IMR-90 (cell line): ENCODE results near the gene MARCHF2. TPM values are rescaled to one million over a fixed set of nuclear protein-coding genes. Genes with fewer than 3 reads are reported as not detected.
A peak's percentile ranks its signal among the peaks of the same experiment; 100 is the strongest.

Experiments used
- ATAC-seq: fragments of 200-7000 bp; cut with Tn5 transposase; 2 replicates; pipeline ENCODE4 v1.9.1; 2020; ENCODE audit warnings: low read depth, mild to moderate bottlenecking, moderate library complexity
- BruUV-seq: library from RNA; stranded (reverse); fragments of 400-500 nt; replicated peaks from 2 replicates; lab custom pipeline; 2021; lab: Mats Ljungman, UMichigan
- CTCF ChIA-PET: fragments of 300-600 bp; formaldehyde crosslinking; extraction: SDS; loops from one replicate; lab custom pipeline; 2021; ENCODE audit warnings: antibody characterized with exemption; lab: Yijun Ruan, JAX
- POLR2A ChIA-PET: fragments of 300-600 bp; sonication (Branson Sonifier 250); formaldehyde crosslinking; loops from one replicate; lab custom pipeline; 2022; ENCODE audit warnings: antibody characterized with exemption; ENCODE audit not compliant: unreplicated experiment; lab: Charles Lee
- DNase-seq: peaks from one replicate; pipeline ENCODE4 v3.0.0; 2013
- H2AFZ ChIP-seq: replicated peaks from 2 replicates; pipeline ENCODE3; 2013; ENCODE audit warnings: low read length, mild to moderate bottlenecking; ENCODE audit not compliant: poor library complexity
- H2AK5ac ChIP-seq: 2 replicates; pipeline ENCODE4 v1.6.1; 2013; ENCODE audit warnings: low read depth, low read length, inconsistent platforms
- H2AK9ac ChIP-seq: replicated peaks from 2 replicates; pipeline ENCODE3; 2013; ENCODE audit warnings: mild to moderate bottlenecking, low read depth, low read length, moderate library complexity; ENCODE audit not compliant: poor library complexity
- H2BK120ac ChIP-seq: 2 replicates; pipeline ENCODE4 v1.6.1; 2013; ENCODE audit warnings: low read depth, low read length, inconsistent platforms
- H2BK15ac ChIP-seq: 3 replicates; pipeline ENCODE4 v1.6.1; 2013; ENCODE audit warnings: low read depth, low read length, inconsistent platforms
- H2BK20ac ChIP-seq: 2 replicates; pipeline ENCODE4 v1.6.1; 2013; ENCODE audit warnings: low read depth, mild to moderate bottlenecking, inconsistent platforms, low read length, moderate library complexity
- H2BK5ac ChIP-seq: 2 replicates; pipeline ENCODE4 v1.6.1; 2013; ENCODE audit warnings: mild to moderate bottlenecking, low read depth, low read length, inconsistent platforms; ENCODE audit not compliant: poor library complexity, severe bottlenecking
- H3K14ac ChIP-seq: replicated peaks from 2 replicates; pipeline ENCODE4 v1.6.1; 2013; ENCODE audit warnings: low read depth, low read length, inconsistent platforms
- H3K18ac ChIP-seq: 2 replicates; pipeline ENCODE4 v1.6.1; 2013; ENCODE audit warnings: low read depth, low read length, control low read depth
- H3K23ac ChIP-seq: 2 replicates; pipeline ENCODE4 v1.6.1; 2013; ENCODE audit warnings: low read depth, low read length, inconsistent platforms
- H3K27ac ChIP-seq: 2 replicates; pipeline ENCODE4 v1.5.1; 2013; ENCODE audit warnings: mild to moderate bottlenecking, control low read depth, low read length; ENCODE audit not compliant: insufficient read depth
- H3K27me3 ChIP-seq: 2 replicates; pipeline ENCODE4 v1.6.1; 2013; ENCODE audit warnings: low read length; ENCODE audit not compliant: control insufficient read depth, insufficient read depth
- H3K36me3 ChIP-seq: 2 replicates; pipeline ENCODE4 v1.6.1; 2013; ENCODE audit warnings: low read length, mixed read lengths; ENCODE audit not compliant: control insufficient read depth, insufficient read depth
- H3K4ac ChIP-seq: 2 replicates; pipeline ENCODE4 v1.6.1; 2013; ENCODE audit warnings: low read depth, low read length, inconsistent platforms
- H3K4me1 ChIP-seq: 2 replicates; pipeline ENCODE4 v1.6.1; 2013; ENCODE audit warnings: low read length, mixed read lengths; ENCODE audit not compliant: control insufficient read depth, insufficient read depth
- H3K4me2 ChIP-seq: 2 replicates; pipeline ENCODE4 v1.6.1; 2013; ENCODE audit warnings: low read depth, mild to moderate bottlenecking, control low read depth, low read length, moderate library complexity
- H3K4me3 ChIP-seq: 2 replicates; pipeline ENCODE4 v1.5.1; 2013; ENCODE audit warnings: low read depth, mild to moderate bottlenecking, control low read depth, low read length, moderate library complexity; ENCODE audit not compliant: insufficient read depth
- H3K56ac ChIP-seq: 2 replicates; pipeline ENCODE4 v1.6.1; 2013; ENCODE audit warnings: low read length, inconsistent platforms; ENCODE audit not compliant: insufficient read depth; ENCODE audit errors: extremely low read depth
- H3K79me1 ChIP-seq, 2 experiments: 2 replicates each; pipeline ENCODE4 v1.6.1; 2013; ENCODE audit warnings: low read length in 2 of 2, inconsistent platforms in 1 of 2, low read depth in 1 of 2
- H3K9ac ChIP-seq: 2 replicates; pipeline ENCODE4 v1.6.1; 2013; ENCODE audit warnings: low read depth, low read length, control low read depth
- H3K9me1 ChIP-seq: 2 replicates; pipeline ENCODE4 v1.6.1; 2013; ENCODE audit warnings: low read length, inconsistent platforms; ENCODE audit not compliant: insufficient read depth
- H3K9me3 ChIP-seq: 2 replicates; pipeline ENCODE4 v1.6.1; 2013; ENCODE audit warnings: low read length; ENCODE audit not compliant: control insufficient read depth, insufficient read depth
- H4K20me1 ChIP-seq: 2 replicates; pipeline ENCODE4 v1.6.1; 2013; ENCODE audit warnings: low read length, inconsistent platforms; ENCODE audit not compliant: insufficient read depth
- H4K5ac ChIP-seq: 2 replicates; pipeline ENCODE4 v1.6.1; 2013; ENCODE audit warnings: mild to moderate bottlenecking, low read depth, low read length, control low read depth
- H4K8ac ChIP-seq, 2 experiments: 2 replicates each; pipeline ENCODE4 v1.6.1; 2013; ENCODE audit warnings: low read depth in 2 of 2, low read length in 2 of 2, control low read depth in 1 of 2, inconsistent platforms in 1 of 2
- H4K91ac ChIP-seq: 2 replicates; pipeline ENCODE4 v1.6.1; 2013; ENCODE audit warnings: low read depth, low read length, inconsistent platforms; ENCODE audit not compliant: insufficient read depth
- BHLHE40 ChIP-seq: fragments of 150-350 bp; IDR thresholded peaks from 2 replicates; pipeline ENCODE4 v1.6.1; 2016; ENCODE audit warnings: mild to moderate bottlenecking, low read depth, low read length
- CEBPB ChIP-seq: IDR thresholded peaks from 2 replicates; pipeline ENCODE4 v1.6.1; 2012; ENCODE audit warnings: low read depth, low read length, improper control_type of control experiment
- CHD1 ChIP-seq: IDR thresholded peaks from 2 replicates; pipeline ENCODE4 v1.6.1; 2012; ENCODE audit warnings: low read depth, low read length, improper control_type of control experiment
- FOS ChIP-seq: fragments of 150-350 bp; IDR thresholded peaks from 2 replicates; pipeline ENCODE4 v1.6.1; 2016; ENCODE audit warnings: low read depth, low read length
- MAFK ChIP-seq: IDR thresholded peaks from 2 replicates; pipeline ENCODE4 v1.6.1; 2012; ENCODE audit warnings: low read depth, low read length, improper control_type of control experiment
- MAZ ChIP-seq: IDR thresholded peaks from 2 replicates; pipeline ENCODE4 v1.6.1; 2012; ENCODE audit warnings: low read depth, mild to moderate bottlenecking, low read length, improper control_type of control experiment, moderate library complexity, borderline replicate concordance
- MXI1 ChIP-seq: IDR thresholded peaks from 2 replicates; pipeline ENCODE4 v1.6.1; 2012; ENCODE audit warnings: low read depth, mild to moderate bottlenecking, low read length, moderate library complexity, borderline replicate concordance
- NFE2L2 ChIP-seq: fragments of 150-350 bp; IDR thresholded peaks from 2 replicates; pipeline ENCODE4 v1.6.1; 2016; ENCODE audit warnings: low read depth, mild to moderate bottlenecking, low read length
- RAD21 ChIP-seq: IDR thresholded peaks from 2 replicates; pipeline ENCODE4 v1.6.1; 2012; ENCODE audit warnings: low read length, improper control_type of control experiment
- RCOR1 ChIP-seq: IDR thresholded peaks from 2 replicates; pipeline ENCODE4 v1.6.1; 2012; ENCODE audit warnings: mild to moderate bottlenecking, low read length, improper control_type of control experiment; ENCODE audit not compliant: insufficient replicate concordance
- RFX5 ChIP-seq: IDR thresholded peaks from 2 replicates; pipeline ENCODE4 v1.8.0; 2012; ENCODE audit warnings: low read depth, mild to moderate bottlenecking, low read length, moderate library complexity
- SMC3 ChIP-seq: fragments of 150-350 bp; IDR thresholded peaks from 2 replicates; pipeline ENCODE4 v1.6.1; 2016; ENCODE audit warnings: low read depth, mild to moderate bottlenecking, antibody characterized with exemption, low read length, moderate library complexity
- WGBS, 2 experiments: methylation state at CpG; one replicate each; pipeline versions ENCODE4 v1.1.5 to v1.1.7; 2013; ENCODE audit warnings: missing lambda C conversion rate in 2 of 2; ENCODE audit not compliant: insufficient read length in 1 of 2; ENCODE audit errors: extremely low coverage in 2 of 2; 5-methylcytosine and 5-hydroxymethylcytosine counted together
- dilution Hi-C: fragments of 300-500 bp; cut with HindIII; formaldehyde crosslinking; loops from one replicate; pipeline ENCODE4 v1.14.3; 2018; ENCODE audit warnings: low sequenced_read_pairs; ENCODE audit not compliant: unreplicated experiment
- in situ Hi-C: fragments of 300-500 bp; cut with MboI; formaldehyde crosslinking; loops from 3 replicates; pipeline ENCODE4 v1.14.3; 2019; ENCODE audit warnings: low sequenced_read_pairs, inconsistent platforms, mixed read lengths
- intact Hi-C: fragments of 100-400 bp; cut with micrococcal nuclease; formaldehyde crosslinking; loops from 2 replicates; pipeline ENCODE4 v1.10.0; 2022
- polyA plus RNA-seq, 3 experiments: library from polyadenylated mRNA; depleted of rRNA; stranded (reverse); fragments of >200 nt; gene quantifications; 2 replicates each; pipeline ENCODE4 v1.2.3, GENCODE V29; 2012; ENCODE audit warnings: low replicate concordance in 1 of 3
- total RNA-seq: library from RNA; depleted of rRNA; stranded (reverse); fragments of >200 nt; gene quantifications from 2 replicates; pipeline ENCODE4 v1.2.3, GENCODE V29; 2012
- TF ChIP-seq, protein P1 (sequence below): fragments of 150-350 bp; IDR thresholded peaks from 2 replicates; pipeline ENCODE4 v1.6.1; 2017; ENCODE audit warnings: mild to moderate bottlenecking, antibody characterized with exemption, low read length, low read depth
- TF ChIP-seq, protein P2 (sequence below): conservative IDR thresholded peaks from 2 replicates; pipeline ENCODE4 v1.5.1; 2012; ENCODE audit warnings: mild to moderate bottlenecking, low read depth, low read length, improper control_type of control experiment

The MARCHF2 gene
- total and polyA plus RNA-seq, 2 of the 4 experiments (the other 2 are of a cell fraction): 33.8 to 58.8 TPM

DNA sequence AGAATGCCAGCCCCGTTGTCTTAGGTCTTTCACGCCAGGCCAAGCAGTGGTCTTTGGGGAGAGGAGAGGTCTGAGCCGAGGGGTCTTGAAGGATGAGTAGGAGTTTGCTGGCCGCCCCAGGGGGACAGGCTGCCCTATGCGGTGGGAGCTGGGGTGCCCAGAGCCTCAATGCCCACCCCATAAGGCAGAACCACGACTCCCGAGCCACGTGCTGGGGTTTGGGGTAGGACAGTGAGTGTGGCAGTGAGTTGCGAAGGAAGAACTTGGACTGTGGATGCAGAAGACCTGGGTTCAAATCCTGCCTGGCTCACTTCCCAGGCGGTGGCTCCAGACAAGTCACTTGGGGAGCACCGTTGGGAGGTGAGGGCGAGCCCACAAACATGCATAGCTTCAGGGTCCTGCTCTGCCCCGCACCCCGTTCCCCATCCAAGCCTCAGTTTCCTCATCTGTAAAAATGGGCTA lies 17.5 kb upstream of the MARCHF2 start:
- H3K56ac ChIP-seq: no peak overlapping the region
- H2BK15ac ChIP-seq: no peak overlapping the region
- H3K9me3 ChIP-seq: no peaks in the 10 kb centered on the region
- H4K20me1 ChIP-seq: peaks cover 89% of the 10 kb centered on the region
- no peak overlapping the region for H3K14ac ChIP-seq
- peaks cover 10% of the 10 kb centered on the region; the same call in 1 of the 2 replicates for H3K36me3 ChIP-seq
- H4K8ac ChIP-seq: no peak overlapping the region
- H2BK120ac ChIP-seq: no peak overlapping the region
- no peak overlapping the region for H3K27ac ChIP-seq
- CTCF ChIA-PET: interaction anchor here (0.6 kb wide), 1 partner anchor 275 kb away, joined by 4 read pairs; no protein-coding TSS in a partner anchor
- H2AK5ac ChIP-seq: peak overlapping the region; percentile 70; the same call in 1 of the 2 replicates
- peak overlapping the region; percentile 58 for H2AFZ ChIP-seq
- H3K4me3 ChIP-seq: no peak overlapping the region
- ATAC-seq: no peak
- no peak for DNase-seq
- no TSS peak for BruUV-seq
- no peak overlapping the region for H3K4me2 ChIP-seq
- H2AK9ac ChIP-seq: no peak overlapping the region
- H3K9ac ChIP-seq: no peak overlapping the region
- H3K79me1 ChIP-seq: peaks cover 49 to 88% of the 10 kb centered on the region in 2 experiments
- H2BK5ac ChIP-seq: no peak overlapping the region
- intact Hi-C loops (loop anchor here (1.0 kb wide), 1 partner anchor 41 kb away; no protein-coding TSS in a partner anchor), in situ Hi-C loops (loop anchor here (5.0 kb wide), 1 partner anchor 38 kb away; no protein-coding TSS in a partner anchor), dilution Hi-C loops (no loop called here)
- TF ChIP-seq MAZ (no peak), RAD21 (no peak), MXI1 (no peak), RCOR1 (no peak), NFE2L2 (no peak), SMC3 (no peak), CEBPB (no peak), CHD1 (no peak), RFX5 (no peak), FOS (no peak), BHLHE40 (no peak), MAFK (no peak)
- TF ChIP-seq, protein P1, sequence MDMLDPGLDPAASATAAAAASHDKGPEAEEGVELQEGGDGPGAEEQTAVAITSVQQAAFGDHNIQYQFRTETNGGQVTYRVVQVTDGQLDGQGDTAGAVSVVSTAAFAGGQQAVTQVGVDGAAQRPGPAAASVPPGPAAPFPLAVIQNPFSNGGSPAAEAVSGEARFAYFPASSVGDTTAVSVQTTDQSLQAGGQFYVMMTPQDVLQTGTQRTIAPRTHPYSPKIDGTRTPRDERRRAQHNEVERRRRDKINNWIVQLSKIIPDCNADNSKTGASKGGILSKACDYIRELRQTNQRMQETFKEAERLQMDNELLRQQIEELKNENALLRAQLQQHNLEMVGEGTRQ: no peak
- TF ChIP-seq, protein P2, sequence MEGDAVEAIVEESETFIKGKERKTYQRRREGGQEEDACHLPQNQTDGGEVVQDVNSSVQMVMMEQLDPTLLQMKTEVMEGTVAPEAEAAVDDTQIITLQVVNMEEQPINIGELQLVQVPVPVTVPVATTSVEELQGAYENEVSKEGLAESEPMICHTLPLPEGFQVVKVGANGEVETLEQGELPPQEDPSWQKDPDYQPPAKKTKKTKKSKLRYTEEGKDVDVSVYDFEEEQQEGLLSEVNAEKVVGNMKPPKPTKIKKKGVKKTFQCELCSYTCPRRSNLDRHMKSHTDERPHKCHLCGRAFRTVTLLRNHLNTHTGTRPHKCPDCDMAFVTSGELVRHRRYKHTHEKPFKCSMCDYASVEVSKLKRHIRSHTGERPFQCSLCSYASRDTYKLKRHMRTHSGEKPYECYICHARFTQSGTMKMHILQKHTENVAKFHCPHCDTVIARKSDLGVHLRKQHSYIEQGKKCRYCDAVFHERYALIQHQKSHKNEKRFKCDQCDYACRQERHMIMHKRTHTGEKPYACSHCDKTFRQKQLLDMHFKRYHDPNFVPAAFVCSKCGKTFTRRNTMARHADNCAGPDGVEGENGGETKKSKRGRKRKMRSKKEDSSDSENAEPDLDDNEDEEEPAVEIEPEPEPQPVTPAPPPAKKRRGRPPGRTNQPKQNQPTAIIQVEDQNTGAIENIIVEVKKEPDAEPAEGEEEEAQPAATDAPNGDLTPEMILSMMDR: no peak
- no peak overlapping the region for H2BK20ac ChIP-seq
- H3K4ac ChIP-seq: no peak overlapping the region
- no peak overlapping the region for H4K5ac ChIP-seq
- WGBS, 2 experiments: 98% methylated on average over 6 of the region's 14 CpGs; no CpG with 5 or more reads in 1 of the 2 experiments
- POLR2A ChIA-PET: no interaction called here
- H3K4me1 ChIP-seq: peaks cover 18% of the 10 kb centered on the region
- no peaks in the 10 kb centered on the region for H3K27me3 ChIP-seq
- no peak overlapping the region for H3K18ac ChIP-seq
- peaks cover 33% of the 10 kb centered on the region for H3K9me1 ChIP-seq
- no peak overlapping the region for H3K23ac ChIP-seq
- H4K91ac ChIP-seq: peak overlapping the region; percentile 22; the same call in 1 of the 2 replicates
